Measurements from ENCODE around the gene MYH14.
"Not testable (repeated sequence)": the region's sequence is repeated elsewhere in the genome, so short reads cannot be mapped to it uniquely, and the experiment has no call there.

Gene MYH14

GRCh38 chr19:50322931-50323781 lies 119.7 kb downstream of the MYH14 start:
- no peak for DNase-seq

- DNase-seq, result no peak
Measured at GRCh38 chr19:50323782-50324133, 120.3 kb downstream of the MYH14 start.

GRCh38 chr19:50324331-50324730 lies 120.9 kb downstream of the MYH14 start:
- no peak for DNase-seq

GRCh38 chr19:50325310-50326100 lies 122.1 kb downstream of the MYH14 start:
- DNase-seq, result peak; percentile 93

GRCh38 chr19:50326101-50326664 lies 122.8 kb downstream of the MYH14 start:
- no peak for DNase-seq

GRCh38 chr19:50327013-50327412 lies 123.6 kb downstream of the MYH14 start:
- no peak for DNase-seq

GRCh38 chr19:50327461-50328223 lies 124.2 kb downstream of the MYH14 start:
- no peak for DNase-seq

- DNase-seq, result peak; percentile 52
Measured at GRCh38 chr19:50328224-50328872, 124.9 kb downstream of the MYH14 start.

GRCh38 chr19:50328873-50329145 lies 125.4 kb downstream of the MYH14 start:
- DNase-seq, result no peak

- DNase-seq, result peak; percentile 94
Measured at GRCh38 chr19:50329146-50329925, 125.9 kb downstream of the MYH14 start, which contains the start of gene KCNC3. KCNC3 (minus strand) TSS chr19:50329377; CDS start chr19:50329082, 295 bp downstream.

GRCh38 chr19:50329926-50330294 lies 126.5 kb downstream of the MYH14 start:
- not testable (repeated sequence) for DNase-seq

- peak; percentile 83 for DNase-seq
Measured at GRCh38 chr19:50330365-50331078, 127.1 kb downstream of the MYH14 start.

GRCh38 chr19:50331221-50331993 lies 128.0 kb downstream of the MYH14 start:
- DNase-seq, result no peak

GRCh38 chr19:50331994-50332243 lies 128.5 kb downstream of the MYH14 start:
- no peak for DNase-seq

GRCh38 chr19:50332244-50333038 lies 129.0 kb downstream of the MYH14 start:
- no peak for DNase-seq

- peak; percentile 90 for DNase-seq
Measured at GRCh38 chr19:50333235-50333736, 129.9 kb downstream of the MYH14 start.

GRCh38 chr19:50333737-50334617 lies 130.6 kb downstream of the MYH14 start:
- peak; percentile 82 for DNase-seq

GRCh38 chr19:50334741-50335421 lies 131.5 kb downstream of the MYH14 start:
- DNase-seq, result no peak

Data from NCI-H69 (cell line).